K562 treated with DMSO at 1 percent for 48 hours (cell line): ENCODE results near the gene FEZ2. TPM values are rescaled to one million over a fixed set of nuclear protein-coding genes. Genes with fewer than 3 reads are reported as not detected.

Experiments
- total RNA-seq: library from RNA; unstranded; fragments of 300-600 nt; gene quantifications from 2 replicates; pipeline ENCODE4 v1.2.3, GENCODE V29; 2022; ENCODE audit warnings: low replicate concordance; ENCODE audit errors: extremely low read depth

The FEZ2 gene, protein sequence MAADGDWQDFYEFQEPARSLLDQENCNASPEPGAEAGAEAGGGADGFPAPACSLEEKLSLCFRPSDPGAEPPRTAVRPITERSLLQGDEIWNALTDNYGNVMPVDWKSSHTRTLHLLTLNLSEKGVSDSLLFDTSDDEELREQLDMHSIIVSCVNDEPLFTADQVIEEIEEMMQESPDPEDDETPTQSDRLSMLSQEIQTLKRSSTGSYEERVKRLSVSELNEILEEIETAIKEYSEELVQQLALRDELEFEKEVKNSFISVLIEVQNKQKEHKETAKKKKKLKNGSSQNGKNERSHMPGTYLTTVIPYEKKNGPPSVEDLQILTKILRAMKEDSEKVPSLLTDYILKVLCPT
- not detected in 2 replicates for total RNA-seq

DNA sequence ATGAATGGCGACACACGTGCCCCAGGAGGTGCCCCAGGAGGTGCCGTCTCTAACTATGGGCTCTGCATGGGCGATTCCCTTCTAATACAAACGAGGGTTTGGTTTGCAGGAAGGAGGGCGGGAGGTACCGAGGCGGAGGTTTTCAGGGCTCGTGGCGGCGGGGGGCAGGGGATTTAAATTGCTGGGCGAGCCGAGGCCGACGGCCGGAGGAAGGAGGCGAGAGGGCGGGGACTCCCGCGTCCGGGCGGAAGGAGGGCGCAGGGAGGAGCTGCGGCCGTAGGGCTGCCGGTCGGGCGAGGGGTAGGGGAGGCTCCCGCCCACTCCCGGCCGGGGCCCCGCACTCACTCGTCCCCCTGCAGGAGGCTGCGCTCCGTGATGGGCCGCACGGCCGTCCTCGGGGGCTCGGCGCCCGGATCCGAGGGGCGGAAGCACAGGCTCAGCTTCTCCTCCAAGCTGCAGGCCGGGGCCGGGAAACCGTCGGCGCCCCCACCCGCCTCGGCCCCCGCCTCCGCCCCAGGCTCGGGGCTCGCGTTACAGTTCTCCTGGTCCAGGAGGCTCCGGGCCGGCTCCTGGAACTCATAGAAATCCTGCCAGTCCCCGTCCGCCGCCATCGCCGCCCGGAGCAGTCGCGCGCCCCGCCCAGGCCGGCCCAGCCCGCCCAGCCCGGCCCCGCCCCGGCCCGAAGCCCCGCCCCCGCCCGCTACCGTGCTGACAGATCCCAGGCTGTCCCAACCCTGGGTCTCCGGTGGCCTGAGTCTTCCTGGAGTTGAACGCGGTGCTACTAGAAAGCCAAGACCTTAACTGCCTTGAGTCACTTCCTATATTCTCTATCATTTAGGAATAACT is at the start of gene FEZ2:
FEZ2 (minus strand) TSS at position 637 of the 846 bp plus-strand sequence; CDS start at position 611, 26 bp downstream.

Other genes starting within 250 kb of the FEZ2 start
- not detected in 2 replicates for gene CRIM1, start 242.4 kb downstream of the FEZ2 start, total RNA-seq
- not detected in 2 replicates for gene VIT, start 98.5 kb upstream of the FEZ2 start, total RNA-seq